ENCODE measurements around the gene ARL5A. TPM values are rescaled to one million over a fixed set of nuclear protein-coding genes. Genes with fewer than 3 reads are reported as not detected.

The ARL5A gene
- total and polyA plus RNA-seq, 2 of the 4 experiments (the other 2 are of a cell fraction), result 22.3 to 45.5 TPM

- ChIA-PET CTCF (no interaction called here), POLR2A (ENCODE audit: unreplicated experiment) (no interaction called here)
- Histone ChIP-seq H4K5ac (ENCODE audit: low read depth, low read length) (no peak overlapping the region), H3K4me3 (ENCODE audit: insufficient read depth, low read depth, low read length) (no peak overlapping the region), H3K4me1 (ENCODE audit: control insufficient read depth, insufficient read depth, low read length) (no peaks in the 10 kb centered on the region), H2BK120ac (ENCODE audit: low read depth, low read length) (no peak overlapping the region), H2BK20ac (ENCODE audit: low read depth, low read length) (no peak overlapping the region), H4K20me1 (ENCODE audit: insufficient read depth, low read length) (no peaks in the 10 kb centered on the region), H3K27me3 (ENCODE audit: control insufficient read depth, insufficient read depth, low read length) (no peaks in the 10 kb centered on the region; the same call in 1 of the 2 replicates), H2AK9ac (replicated peaks; ENCODE audit: low read depth, low read length, poor library complexity) (no peak overlapping the region), H4K91ac (ENCODE audit: insufficient read depth, low read depth, low read length) (no peak overlapping the region), H2BK15ac (ENCODE audit: low read depth, low read length) (no peak overlapping the region), H3K36me3 (ENCODE audit: control insufficient read depth, insufficient read depth, low read length) (no peaks in the 10 kb centered on the region), H4K8ac (ENCODE audit: low read depth in 2 of 2, low read length in 2 of 2) (no peak overlapping the region), H2BK5ac (ENCODE audit: low read depth, low read length, poor library complexity, severe bottlenecking) (no peak overlapping the region), H3K4me2 (ENCODE audit: low read depth, low read length) (no peak overlapping the region), H3K79me1 (ENCODE audit: low read depth in 1 of 2, low read length in 2 of 2) (no peaks in the 10 kb centered on the region), H3K9me3 (ENCODE audit: control insufficient read depth, insufficient read depth, low read length) (no peaks in the 10 kb centered on the region), H2AFZ (replicated peaks; ENCODE audit: low read length, poor library complexity) (no peak overlapping the region), H3K27ac (ENCODE audit: insufficient read depth, low read length) (no peak overlapping the region), H3K14ac (replicated peaks; ENCODE audit: low read depth, low read length) (no peak overlapping the region), H3K9me1 (ENCODE audit: insufficient read depth, low read length) (no peaks in the 10 kb centered on the region), H3K56ac (ENCODE audit: extremely low read depth, insufficient read depth, low read length) (no peak overlapping the region), H3K9ac (ENCODE audit: low read depth, low read length) (no peak overlapping the region), H3K23ac (ENCODE audit: low read depth, low read length) (no peak overlapping the region), H2AK5ac (ENCODE audit: low read depth, low read length) (no peak overlapping the region), H3K18ac (ENCODE audit: low read depth, low read length) (no peak overlapping the region), H3K4ac (ENCODE audit: low read depth, low read length) (no peak overlapping the region)
- dilution Hi-C loops (cut with HindIII; ENCODE audit: low sequenced_read_pairs, unreplicated experiment) (no loop called here), intact Hi-C loops (cut with micrococcal nuclease) (no loop called here), in situ Hi-C loops (cut with MboI; ENCODE audit: low sequenced_read_pairs) (no loop called here)
- no CpG with 5 or more reads among the region's 3 CpGs for WGBS, 2 experiments (ENCODE audit: extremely low coverage in 2 of 2, insufficient read length in 1 of 2)
- no peak for ATAC-seq (ENCODE audit: low read depth)
- TF ChIP-seq SMC3 (IDR thresholded peaks at IDR 0.05; ENCODE audit: low read depth, low read length) (no peak), MXI1 (IDR thresholded peaks at IDR 0.05; ENCODE audit: borderline replicate concordance, low read depth, low read length) (no peak), FOS (IDR thresholded peaks at IDR 0.05; ENCODE audit: low read depth, low read length) (no peak), POLR2A (IDR thresholded peaks at IDR 0.05; ENCODE audit: low read depth, low read length) (no peak), CTCF (conservative IDR thresholded peaks at IDR 0.05; ENCODE audit: low read depth, low read length) (no peak), NFE2L2 (IDR thresholded peaks at IDR 0.05; ENCODE audit: low read depth, low read length) (no peak), MAFK (IDR thresholded peaks at IDR 0.05; ENCODE audit: low read depth, low read length) (no peak)
- BruUV-seq (replicated peaks), result no TSS peak
- DNase-seq, result no peak
These were observed 67.0 kb downstream of the ARL5A start for GRCh38 chr2:151761193-151761592.

Data from IMR-90 (cell line).